NCI-H187 (cell line): ENCODE data around the gene RPS6KA2.
A peak's percentile ranks its signal among the peaks of the same experiment; 100 is the strongest.
"Not testable (repeated sequence)": the region's sequence is repeated elsewhere in the genome, so short reads cannot be mapped to it uniquely, and the experiment has no call there.

ENCODE experiments used
- DNase-seq, 2 experiments: peaks; one replicate each; lab custom pipeline; 2025; lab: John Stamatoyannopoulos, UW

Gene RPS6KA2

DNA sequence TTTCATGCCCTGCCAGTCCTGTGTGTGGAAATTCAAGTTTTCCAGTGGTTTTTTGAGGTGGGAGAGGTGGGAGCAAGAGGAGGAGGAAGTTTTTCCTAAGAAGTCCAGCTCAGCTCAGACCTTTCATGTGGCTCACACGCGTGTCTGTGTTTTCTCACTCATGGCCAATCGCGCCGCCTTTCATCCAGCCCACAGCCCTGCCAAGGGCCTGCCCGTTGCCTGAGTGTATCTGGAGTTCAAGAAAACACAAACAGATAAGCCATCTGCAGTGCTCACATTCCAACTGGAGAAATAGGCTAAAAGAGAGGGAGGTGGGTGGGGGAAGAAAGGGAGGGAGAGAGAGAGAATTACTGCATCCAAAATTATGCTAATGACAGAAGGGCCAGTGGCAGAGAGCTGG is 231.7 kb downstream of the RPS6KA2 start:
- no peak for DNase-seq

DNA sequence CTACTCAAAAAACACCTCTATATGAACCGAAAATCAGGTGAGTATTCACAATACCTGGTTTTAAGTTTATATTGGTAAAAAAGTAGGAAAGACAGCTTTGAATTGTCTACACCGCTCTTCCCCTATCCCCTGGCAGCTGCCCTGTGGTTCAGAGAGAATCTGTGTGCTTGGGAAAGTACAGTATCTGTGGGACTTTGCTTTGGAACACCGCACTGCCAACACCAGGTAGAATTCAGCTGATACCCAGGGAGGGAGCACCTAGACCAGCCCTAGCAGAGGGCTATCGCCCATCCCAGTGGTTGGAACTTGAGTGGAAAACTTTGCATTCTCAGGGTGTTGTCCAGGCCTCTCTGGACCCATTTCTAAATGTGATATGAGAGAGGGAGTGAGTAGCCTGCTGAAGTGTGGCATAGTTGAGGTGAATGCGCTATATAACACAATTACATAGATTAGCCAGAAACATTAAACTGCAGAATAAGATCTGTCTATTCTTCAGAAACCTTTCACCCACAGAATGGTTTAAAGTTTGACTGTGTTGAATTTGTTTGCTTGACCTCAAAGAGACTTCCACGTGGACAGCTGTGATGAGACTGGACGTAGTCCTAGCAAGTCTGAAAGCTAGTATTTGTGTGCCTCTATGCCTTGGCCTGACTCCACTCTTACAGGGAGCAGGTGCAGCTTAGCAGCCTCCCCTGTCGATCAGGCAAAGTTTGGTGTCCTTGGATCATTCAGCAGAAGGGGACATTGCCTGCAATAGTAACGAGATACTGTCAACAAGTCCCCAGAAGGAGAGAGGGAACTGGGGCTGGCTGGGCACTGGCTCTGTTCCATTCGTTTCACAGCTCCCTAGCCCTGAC is 232.8 kb downstream of the RPS6KA2 start:
- DNase-seq: no peak

DNA sequence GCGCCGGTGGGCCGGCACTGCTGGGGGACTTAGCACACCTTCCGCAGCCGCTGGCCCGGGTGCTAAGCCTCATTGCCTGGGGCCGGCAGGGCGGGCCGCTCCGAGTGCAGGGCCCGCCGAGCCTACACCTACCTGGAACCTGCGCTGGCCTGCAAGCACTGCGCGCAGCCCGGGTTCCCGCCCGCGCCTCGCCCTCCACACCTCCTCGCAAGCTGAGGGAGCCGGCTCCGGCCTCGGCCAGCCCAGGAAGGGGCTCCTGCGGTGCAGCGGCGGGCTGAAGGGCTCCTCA is 233.6 kb downstream of the RPS6KA2 start:
- DNase-seq: no peak

DNA sequence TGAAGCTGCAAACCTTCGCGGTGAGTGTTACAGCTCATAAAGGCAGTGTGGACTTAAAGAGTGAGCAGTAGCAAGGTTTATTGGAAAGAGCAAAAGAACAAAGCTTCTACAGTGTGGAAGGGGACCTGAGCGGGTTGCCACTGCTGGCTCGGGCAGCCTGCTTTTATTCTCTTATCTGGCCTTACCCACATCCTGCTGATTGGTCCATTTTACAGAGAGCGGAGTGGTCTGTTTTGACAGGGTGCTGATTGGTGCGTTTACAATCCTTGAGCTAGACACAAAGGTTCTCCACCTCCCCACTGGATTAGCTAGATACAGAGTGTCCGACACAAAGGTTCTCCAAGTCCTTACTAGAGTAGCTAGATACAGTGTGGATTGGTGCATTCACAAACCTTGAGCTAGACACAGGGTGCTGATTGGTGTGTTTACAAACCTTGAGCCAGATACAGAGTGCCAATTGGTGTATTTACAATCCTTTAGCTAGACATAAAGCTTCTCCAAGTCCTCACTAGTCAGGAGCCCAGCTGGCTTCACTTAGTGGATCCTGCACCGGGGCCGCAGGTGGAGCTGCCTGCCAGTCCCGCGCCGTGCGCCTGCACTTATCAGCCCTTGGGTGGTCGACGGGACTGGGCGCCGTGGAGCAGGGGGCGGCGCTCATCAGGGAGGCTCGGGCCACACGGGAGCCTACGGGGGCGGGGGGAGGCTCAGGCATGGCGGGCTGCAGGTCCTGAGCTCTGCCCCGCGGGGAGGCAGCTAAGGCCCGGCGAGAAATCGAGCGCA is 234.1 kb downstream of the RPS6KA2 start:
- not testable (repeated sequence) for DNase-seq

DNA sequence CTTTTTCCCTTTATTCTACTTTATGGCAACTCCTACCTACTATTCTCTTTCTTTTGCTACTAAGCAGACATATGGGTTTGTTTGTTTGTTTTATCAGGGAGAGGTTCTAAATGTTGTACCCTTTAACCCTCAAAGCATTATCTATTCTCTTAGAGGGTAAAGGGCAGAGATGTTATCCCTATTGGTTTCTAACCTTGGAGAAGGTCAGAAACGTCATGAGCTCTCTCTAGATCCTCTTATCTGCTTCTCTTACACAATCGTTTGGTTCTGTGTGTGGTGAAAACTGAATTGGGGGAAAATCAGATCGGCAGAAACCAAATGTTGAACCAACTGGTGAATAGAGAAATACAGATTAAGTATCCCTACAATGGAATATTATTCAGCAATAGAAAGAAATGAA is 237.9 kb downstream of the RPS6KA2 start:
- no peak for DNase-seq

DNA sequence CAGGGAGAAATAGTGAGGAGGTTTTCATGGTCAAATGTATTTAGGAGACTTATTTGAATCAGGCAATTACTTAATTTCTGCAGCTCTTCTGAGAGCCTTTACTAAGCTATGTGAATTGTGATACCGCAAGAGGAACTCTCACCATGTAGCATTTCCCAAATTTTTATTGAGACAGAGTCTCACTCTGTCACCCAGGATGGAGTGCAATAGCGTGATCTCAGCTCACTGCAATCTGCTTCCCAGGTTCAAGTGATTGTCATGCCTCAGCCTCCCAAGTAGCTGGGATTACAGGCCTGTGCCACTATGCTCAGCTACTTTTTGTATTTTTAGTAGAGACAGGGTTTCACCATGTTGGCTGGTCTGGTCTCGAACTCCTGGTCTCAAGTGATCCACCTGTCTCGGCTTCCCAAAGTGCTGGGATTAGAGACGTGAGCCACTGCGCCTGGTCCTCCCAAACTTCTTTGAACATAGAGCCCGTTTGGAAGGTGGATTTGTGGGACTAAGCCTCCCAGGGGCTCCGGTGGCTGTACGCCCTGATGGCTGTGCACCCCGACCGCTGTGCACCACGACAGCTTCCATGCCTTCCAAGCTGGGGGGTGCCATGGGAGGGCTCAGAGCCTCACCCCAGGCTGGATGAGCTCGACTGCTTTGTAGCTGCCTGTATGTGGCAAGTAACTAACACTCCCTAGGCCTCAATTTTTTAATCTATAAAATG is 238.6 kb downstream of the RPS6KA2 start:
- DNase-seq: no peak

DNA sequence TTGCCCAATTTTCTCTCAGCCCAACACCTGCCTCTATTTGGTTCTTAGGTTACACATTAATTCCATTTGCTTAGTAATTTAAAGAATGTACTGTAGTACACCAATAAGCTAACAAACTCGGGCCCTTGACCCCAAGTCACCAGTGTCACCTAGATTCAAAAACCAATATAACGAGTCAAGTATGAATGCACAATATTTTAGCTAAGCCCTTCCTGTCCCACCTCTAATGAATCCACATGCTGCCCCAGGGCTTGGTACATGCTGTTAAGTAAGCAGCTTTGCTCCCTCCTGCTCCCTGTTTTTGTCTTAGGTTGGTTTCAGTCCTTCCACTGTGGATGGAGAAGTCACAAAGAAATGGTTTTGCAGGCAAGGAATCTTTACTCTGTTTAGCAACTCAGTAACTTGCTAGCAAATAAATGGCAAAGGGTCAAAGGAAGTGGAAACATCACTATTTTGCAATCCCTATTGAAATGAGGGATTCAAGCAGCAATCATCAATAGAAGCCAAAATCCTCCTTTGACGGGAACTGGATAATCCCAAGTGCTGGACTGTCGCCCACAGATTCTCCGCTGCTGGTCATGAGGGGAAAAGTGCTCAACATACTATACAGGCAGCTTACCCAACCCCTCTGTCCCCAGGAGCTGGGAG is 239.3 kb downstream of the RPS6KA2 start:
- DNase-seq: no peak

DNA sequence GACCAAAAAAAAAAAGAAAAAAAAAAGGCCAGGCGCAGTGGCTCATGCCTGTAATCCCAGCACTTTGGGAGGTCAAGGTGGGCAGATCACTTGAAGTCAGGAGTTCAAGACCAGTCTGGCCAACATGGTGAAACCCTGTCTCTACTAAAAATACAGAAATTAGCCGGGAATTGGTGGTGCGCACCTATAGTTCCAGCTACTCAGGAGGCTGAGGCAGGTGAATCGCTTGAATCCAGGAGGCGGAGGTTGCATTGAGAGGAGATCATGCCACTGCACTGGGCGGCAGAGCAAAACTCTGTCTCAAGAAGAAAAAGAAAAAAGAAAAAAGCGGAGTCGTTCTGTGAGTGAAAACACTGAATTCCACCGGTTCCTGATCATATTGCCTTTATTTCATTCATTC is 240.0 kb downstream of the RPS6KA2 start:
- not testable (repeated sequence) for DNase-seq

DNA sequence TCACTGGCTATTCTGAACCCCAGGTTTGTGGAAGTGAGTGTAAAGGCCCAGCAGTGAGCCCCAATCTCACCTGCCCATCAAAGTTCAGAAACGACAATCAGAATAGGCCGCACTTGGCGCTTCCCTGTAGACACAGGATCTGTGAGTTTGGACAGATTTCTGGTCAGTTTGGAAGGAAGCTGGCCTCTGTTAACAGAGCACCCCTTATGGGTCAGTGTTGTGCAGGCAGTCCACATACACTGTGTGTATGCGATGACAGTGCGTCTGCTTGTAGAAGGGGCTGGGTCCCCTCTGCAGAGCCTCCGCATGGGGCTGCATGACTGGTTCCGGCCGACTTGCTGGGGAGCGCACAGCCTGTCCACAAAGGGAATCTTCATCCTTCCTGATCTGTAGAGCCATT is 240.9 kb downstream of the RPS6KA2 start:
- no peak for DNase-seq

DNA sequence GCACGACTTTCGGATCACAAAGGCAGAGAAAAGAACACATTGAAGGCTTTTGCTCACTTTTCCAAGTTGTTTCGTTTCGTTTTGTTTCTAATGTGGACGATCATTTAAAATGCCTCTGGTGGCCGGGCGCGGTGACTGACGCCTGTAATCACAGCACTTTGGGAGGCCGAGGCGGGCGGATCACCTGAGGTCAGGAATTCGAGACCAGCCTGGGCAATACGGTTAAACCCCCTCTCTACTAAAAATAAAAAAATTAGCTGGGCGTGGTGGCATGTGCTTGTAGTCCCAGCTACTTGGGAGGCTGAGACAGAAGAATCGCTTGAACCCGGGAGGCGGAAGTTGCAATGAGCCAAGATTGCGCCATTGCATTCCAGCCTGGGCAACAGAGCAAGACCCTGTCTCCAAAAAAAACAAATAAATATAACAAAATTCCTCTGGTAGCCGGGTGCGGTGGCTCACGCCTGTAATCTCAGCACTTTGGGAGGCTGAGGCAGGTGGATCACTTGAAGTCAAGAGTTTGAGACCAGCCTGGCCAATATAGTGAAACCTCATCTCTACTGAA is 243.2 kb downstream of the RPS6KA2 start:
- DNase-seq: not testable (repeated sequence)

DNA sequence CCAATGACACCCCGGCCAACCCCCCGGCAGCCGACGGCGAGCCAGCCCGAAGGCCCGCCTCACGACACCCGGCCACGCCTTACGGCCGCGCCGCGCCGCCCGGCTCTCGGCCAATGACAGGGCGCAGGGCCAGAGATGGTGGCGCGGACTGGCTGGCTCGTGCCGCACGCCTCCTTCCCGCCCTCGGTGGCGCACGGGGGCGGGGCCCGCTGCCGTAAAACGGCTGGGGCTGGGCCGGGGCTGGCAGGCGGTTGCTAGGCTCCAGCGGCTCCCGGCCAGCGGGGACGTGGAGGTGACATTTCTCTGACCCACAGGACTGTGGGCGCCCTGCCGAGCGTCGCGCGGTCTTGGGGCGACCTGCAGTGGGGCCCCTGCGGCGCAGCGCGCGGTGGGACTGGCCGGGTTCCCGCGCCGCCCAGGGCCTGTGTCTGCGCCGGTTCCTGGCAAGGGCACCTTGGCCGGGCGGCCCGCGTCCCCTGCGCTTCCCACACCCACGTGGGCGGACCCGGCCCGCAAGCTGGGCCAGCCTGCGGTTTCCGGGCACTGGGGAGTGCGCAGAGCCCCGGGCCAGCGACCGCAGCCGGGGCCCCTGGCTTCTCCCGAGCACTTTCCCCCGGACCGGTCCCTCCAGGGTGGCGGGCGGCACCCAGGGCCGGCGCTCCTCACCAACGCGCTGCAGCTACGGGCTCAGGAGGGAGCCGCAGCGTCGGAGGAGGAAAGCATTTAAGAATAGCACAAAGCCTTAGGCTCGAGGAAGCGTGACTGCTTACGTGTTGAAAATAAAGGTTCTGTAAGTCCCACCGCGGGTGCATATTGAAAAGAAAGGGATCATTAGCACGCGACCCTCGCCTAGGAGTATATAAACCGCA is 243.9 kb downstream of the RPS6KA2 start, which contains the start of gene MPC1:
TSS of gene MPC1 (minus strand) at position 8 of the 869 bp plus-strand sequence. CDS start 64 bp downstream, outside the sequence.
- DNase-seq: peak; percentile 81 to 86

DNA sequence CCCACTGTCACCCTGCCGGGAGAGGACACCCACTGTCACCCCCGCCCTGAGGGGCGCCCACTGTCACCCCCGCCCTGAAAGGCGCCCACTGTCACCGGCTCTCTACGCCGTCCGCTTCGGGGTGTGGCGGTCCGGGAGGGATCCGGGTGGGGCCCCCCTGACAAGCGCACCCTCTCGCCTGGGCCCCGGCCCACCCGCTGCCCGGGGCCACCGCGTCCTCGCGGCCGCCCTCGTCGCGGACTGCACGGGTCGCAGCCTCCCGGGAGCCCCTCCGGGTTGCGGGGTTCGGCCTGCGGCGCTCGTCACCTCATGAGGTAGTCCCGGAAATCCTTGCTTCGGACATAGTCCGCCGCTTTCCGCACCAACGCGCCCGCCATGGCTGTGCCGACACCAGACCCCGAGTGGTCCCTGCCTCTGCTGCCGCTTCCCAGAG is 244.5 kb downstream of the RPS6KA2 start:
- no peak for DNase-seq

DNA sequence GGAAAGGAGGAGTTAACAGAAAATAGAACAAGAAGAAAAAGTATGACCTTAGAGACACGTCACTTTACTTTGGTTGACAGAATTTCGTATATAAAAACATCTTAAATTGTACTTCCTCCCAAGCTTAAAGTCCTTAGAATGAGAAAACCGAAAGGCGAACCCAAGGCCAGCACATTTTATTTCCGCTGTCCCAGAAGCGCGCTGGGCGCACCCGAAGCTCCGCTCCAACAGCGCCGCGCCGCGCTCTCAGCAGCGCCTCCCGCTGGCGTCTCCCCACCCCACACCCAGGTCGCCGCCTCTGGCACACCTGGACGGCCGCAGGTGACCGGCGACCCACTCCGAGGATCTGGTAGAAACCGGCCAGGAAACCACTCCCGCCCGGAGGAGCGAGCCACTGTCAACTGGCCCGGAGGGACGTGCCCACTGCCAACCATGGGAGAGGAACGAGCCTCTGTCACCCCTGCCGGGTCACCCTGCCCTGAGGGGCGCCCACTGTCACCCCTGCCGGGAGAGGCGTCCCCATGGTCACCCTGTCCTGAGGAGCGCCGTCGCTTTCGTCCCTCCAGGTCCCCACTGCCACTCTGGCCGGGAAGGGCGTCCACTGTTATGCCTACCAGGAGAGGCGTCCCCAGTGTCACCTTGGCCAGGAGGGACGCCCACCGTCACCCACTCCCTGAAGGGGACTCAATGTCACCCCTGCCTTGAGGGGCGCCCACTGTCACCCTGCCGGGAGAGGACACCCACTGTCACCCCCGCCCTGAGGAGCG is 245.1 kb downstream of the RPS6KA2 start:
- DNase-seq: peak; percentile 18 to 33

DNA sequence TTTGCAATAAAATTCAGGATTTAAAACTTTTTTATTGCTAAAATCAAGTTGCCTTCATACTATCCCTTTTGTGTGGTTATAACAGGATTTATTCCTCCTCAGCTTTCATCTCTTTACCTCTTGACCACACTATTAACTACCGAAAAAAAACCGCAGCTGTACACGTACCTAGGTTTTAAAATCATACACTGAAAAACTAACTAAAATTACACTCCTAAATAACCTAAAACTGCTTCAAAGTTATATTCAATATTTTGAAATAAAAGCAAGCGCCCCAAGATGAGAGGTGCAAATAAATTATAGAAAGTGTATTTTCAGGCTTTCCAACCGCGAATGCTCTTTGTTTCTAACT is 245.7 kb downstream of the RPS6KA2 start:
- DNase-seq: no peak

DNA sequence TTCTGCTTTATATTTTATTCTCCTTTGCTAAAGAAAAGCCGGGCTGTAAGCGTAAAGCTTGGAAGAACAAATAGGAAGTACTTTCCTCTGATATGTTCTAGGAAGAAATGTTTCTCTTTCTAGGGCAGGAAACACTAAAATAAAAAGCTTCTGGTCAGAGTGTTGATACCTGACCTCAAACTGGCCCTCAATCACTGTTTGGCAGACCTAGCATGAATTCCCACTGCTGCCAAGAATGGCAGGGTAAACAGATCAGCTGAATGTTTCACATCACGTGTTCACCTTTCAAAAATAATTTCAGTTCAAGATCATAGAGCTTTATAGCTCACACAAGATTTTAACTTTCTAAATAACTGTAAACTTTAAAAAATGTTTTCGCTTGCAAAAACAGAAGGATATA is 247.3 kb downstream of the RPS6KA2 start:
- DNase-seq: no peak

DNA sequence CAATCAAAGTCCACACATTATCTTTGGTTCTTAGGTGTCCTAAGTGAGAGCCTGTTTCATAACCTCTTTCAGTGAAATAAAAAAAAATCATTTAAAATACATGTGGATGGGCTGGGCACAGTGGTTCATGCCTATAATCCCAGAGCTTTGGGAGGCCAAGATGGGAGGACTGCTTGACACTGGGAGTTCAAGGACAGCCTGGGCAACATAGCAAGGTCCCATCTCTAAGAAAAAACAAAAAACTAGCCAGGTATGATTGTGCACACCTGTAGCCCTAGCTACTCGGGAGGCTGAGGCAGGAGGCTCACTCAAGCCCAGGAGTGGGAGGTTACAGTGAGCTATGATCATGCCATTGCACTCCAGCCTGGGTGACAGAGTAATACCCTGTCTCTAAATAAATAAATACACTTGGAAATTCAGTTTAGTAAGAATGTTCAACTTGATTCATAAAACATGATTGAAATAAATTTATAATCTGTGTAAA is 247.9 kb downstream of the RPS6KA2 start:
- DNase-seq: no peak

DNA sequence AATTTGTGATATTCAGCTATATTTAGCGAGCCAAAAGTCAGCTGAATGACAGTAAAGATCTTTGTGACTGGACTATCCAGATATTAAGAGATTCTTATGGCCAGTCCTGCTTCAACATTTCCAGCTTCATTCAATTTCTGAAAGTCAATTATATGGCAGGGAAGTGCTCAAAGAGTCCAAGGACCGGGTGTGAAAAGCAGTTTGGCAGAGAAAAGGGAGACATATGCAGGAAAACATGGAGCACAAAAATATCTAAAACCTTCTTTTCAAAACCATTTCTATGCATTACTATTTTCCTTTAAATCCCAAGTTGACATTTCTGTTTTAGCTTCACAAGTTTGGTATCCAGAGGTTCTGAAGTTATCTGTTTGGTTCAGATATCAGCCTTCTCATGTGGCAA is 249.3 kb downstream of the RPS6KA2 start:
- no peak for DNase-seq

DNA sequence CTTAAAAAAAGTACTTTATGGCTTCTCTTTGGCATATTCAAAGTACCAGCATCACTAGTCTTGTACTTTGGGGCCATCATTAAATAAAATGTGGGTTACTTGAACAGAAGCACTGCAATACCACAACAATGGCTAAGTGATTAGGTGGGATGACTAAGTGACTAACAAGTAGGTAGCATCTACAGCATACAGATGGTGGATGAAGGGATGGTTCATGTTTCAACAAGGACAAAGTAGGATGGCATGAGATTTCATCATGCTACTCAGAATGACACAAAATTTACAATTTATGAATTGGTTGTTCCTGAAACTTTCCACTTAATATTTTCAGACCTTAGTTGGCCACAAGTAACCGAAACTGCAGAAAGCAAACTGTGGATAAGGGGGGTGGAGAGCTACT is 252.0 kb downstream of the RPS6KA2 start:
- DNase-seq: no peak

DNA sequence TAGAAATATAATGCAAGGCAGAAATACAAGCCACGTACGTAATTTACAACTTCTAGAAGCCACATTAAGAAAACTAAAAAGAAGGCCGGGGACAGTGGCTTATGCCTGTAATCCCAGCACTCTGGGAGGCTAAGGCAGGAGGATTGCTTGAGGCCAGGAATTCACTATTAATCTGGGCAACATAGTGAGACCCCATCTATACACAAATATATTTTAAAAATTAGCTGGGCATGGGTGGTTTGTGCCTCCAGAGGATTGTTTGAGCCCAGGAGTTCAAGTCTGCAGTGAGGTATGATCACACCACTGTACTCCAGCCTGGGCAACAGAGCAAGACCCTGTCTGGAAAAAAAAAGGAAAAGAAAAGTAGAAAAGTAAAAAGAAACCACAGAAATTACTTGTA is 256.6 kb downstream of the RPS6KA2 start:
- no peak for DNase-seq

DNA sequence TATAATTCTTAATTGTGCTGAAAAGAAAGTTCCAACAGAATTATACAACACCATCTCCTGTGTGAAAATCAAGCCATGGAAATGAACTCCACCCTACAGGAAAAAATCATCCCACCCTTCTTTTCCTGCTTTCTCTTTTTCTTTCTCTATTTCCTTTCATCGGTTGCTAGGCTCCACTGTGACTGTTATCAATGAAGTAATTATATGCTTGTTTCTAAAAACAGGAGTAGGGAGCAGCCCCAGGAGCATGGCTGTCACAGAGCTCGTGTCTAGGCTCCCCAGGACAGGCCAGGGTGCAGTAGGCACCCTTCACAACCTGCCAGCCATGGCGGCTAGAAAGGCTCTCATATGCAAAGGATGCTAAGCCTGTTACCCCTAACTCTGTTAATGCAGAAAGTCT is 257.3 kb downstream of the RPS6KA2 start:
- DNase-seq: no peak
